HepG2 (cell line): ENCODE measurements around the gene HBS1L.

ENCODE experiments used
- EHMT2 ChIP-seq: fragments of 200-600 bp; sonication (generic); IDR thresholded peaks from 2 replicates; pipeline ENCODE4 v1.7.0; 2017; ENCODE audit warnings: antibody characterized with exemption, low read depth, low read length, borderline replicate concordance
- GTF2F1 ChIP-seq: fragments of 150-350 bp; IDR thresholded peaks from 2 replicates; pipeline ENCODE4 v1.6.1; 2014; ENCODE audit warnings: low read length
- KAT7 ChIP-seq: IDR thresholded peaks from 2 replicates; pipeline ENCODE4 v1.6.1; 2018; ENCODE audit warnings: borderline replicate concordance, missing compliant biosample characterization
- MAFK ChIP-seq, 2 experiments: IDR thresholded peaks in 1 of 2; conservative IDR thresholded peaks in 1 of 2; 2 replicates each; pipeline ENCODE4 v1.6.1; 2011; ENCODE audit warnings: improper control_type of control experiment in 2 of 2, low read length in 2 of 2
- RFX5 ChIP-seq: IDR thresholded peaks from 2 replicates; pipeline ENCODE4 v1.6.1; 2011; ENCODE audit warnings: low read depth, low read length, improper control_type of control experiment
- SKIL ChIP-seq: sonication (generic); formaldehyde crosslinking; IDR thresholded peaks from 2 replicates; pipeline ENCODE4 v1.8.0; 2022; ENCODE audit warnings: missing genetic modification reagents, mild to moderate bottlenecking, moderate library complexity, borderline replicate concordance
- ZNF235 ChIP-seq: sonication (generic); formaldehyde crosslinking; IDR thresholded peaks from 2 replicates; pipeline ENCODE4 v1.8.1; 2023; ENCODE audit warnings: mild to moderate bottlenecking, missing genetic modification reagents, borderline replicate concordance
- ZNF501 ChIP-seq: sonication (generic); formaldehyde crosslinking; IDR thresholded peaks from 2 replicates; pipeline ENCODE4 v1.5.1; 2020; ENCODE audit warnings: mild to moderate bottlenecking, moderate library complexity, missing genetic modification reagents
- ZNF674 ChIP-seq: sonication (generic); formaldehyde crosslinking; IDR thresholded peaks from 2 replicates; pipeline ENCODE4 v1.5.0; 2020; ENCODE audit warnings: low read depth, mild to moderate bottlenecking, missing genetic modification reagents
- ZNF7 ChIP-seq: IDR thresholded peaks from 2 replicates; pipeline ENCODE4 v1.6.1; 2016; ENCODE audit warnings: missing biosample characterization, missing genetic modification reagents
- TF ChIP-seq, protein P1 (sequence below): sonication (generic); formaldehyde crosslinking; IDR thresholded peaks from 2 replicates; pipeline ENCODE4 v1.8.1; 2023; ENCODE audit warnings: mild to moderate bottlenecking, missing genetic modification reagents

- TF ChIP-seq EHMT2: no peak
- TF ChIP-seq MAFK (conservative IDR thresholded peaks at IDR 0.05 in 1 of 2, IDR thresholded peaks at IDR 0.05 in 1 of 2; ENCODE audit: low read length in 2 of 2): no peak
- TF ChIP-seq KAT7 (CRISPR knock-in tag): no peak
- no peak for TF ChIP-seq RFX5
- TF ChIP-seq ZNF674 (CRISPR knock-in tag): no peak
- no peak for TF ChIP-seq ZNF7 (CRISPR knock-in tag)
- TF ChIP-seq, protein P1, sequence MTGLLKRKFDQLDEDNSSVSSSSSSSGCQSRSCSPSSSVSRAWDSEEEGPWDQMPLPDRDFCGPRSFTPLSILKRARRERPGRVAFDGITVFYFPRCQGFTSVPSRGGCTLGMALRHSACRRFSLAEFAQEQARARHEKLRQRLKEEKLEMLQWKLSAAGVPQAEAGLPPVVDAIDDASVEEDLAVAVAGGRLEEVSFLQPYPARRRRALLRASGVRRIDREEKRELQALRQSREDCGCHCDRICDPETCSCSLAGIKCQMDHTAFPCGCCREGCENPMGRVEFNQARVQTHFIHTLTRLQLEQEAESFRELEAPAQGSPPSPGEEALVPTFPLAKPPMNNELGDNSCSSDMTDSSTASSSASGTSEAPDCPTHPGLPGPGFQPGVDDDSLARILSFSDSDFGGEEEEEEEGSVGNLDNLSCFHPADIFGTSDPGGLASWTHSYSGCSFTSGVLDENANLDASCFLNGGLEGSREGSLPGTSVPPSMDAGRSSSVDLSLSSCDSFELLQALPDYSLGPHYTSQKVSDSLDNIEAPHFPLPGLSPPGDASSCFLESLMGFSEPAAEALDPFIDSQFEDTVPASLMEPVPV (CRISPR knock-in tag): no peak
- TF ChIP-seq ZNF235 (CRISPR knock-in tag): no peak
- TF ChIP-seq SKIL (CRISPR knock-in tag): no peak
- no peak for TF ChIP-seq GTF2F1
- no peak for TF ChIP-seq ZNF501 (CRISPR knock-in tag)
These were observed 59.1 kb downstream of the HBS1L start for GRCh38 chr6:134995536-134995935.
